ENCODE measurements around the gene SPON1. TPM values are rescaled to one million over a fixed set of nuclear protein-coding genes. Genes with fewer than 3 reads are reported as not detected.
"Not testable (repeated sequence)": the region's sequence is repeated elsewhere in the genome, so short reads cannot be mapped to it uniquely, and the experiment has no call there.

The SPON1 gene
- total RNA-seq, 1 donor from 2014 or later, result 0.76 TPM

DNA sequence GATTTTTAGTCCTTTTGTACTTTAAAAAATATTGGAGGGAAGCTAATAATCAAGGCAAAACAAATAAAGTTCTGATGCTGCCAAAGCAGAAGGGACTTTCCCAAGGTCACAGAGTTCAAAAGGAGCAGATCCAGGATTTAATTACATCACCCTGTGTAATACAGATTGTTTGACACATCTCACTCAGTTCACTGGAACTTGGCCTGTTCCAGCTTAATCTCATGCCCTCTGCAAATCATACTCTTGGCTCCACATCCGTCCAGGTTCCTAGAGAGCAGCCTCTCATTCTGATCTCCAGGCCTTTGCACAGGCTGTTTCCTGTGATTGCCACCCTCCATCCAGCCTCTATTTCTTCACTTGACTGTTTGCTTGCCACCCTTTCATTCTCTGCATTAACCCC is 151.7 kb downstream of the SPON1 start:
- intact Hi-C loops (cut with micrococcal nuclease), result no loop called here

DNA sequence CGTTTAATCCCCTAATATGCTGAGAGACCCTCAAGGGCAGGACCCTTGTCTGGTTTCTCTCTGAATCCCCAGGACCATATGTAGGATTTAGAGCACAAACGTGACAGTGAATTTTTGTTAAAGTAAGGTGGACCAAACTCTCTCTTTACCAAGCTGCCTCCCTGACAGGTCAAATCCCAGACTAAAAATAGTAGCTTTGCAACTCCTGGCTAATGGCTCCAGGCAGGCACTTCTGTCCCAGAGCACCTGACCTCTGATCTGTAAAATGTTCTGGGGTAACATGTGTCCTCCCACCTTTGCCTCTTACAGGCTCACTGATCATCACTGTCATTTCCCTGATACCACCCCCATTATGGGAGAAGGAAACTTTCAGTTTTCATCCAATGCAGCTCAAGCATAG is 152.3 kb downstream of the SPON1 start:
- intact Hi-C loops (cut with micrococcal nuclease), result no loop called here

DNA sequence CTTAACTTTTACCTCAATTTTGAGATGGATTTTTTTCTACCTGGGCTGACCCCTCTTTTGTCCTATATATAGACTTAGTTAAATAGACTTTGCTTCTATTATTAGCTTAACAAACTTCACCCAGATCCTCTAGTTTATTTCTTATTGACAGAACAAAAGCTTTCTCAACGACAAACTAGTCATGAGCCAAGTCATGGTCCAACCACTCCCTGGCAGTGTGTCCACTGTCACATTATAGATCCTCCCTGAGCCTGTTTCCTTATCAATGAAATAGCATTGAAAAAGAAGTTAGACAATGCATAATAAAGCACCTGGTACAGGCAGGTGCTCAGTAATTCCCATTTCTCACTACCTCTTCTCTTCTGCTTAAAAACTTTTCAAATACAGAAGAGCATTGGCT is 155.1 kb downstream of the SPON1 start:
- intact Hi-C loops (cut with micrococcal nuclease), result no loop called here

DNA sequence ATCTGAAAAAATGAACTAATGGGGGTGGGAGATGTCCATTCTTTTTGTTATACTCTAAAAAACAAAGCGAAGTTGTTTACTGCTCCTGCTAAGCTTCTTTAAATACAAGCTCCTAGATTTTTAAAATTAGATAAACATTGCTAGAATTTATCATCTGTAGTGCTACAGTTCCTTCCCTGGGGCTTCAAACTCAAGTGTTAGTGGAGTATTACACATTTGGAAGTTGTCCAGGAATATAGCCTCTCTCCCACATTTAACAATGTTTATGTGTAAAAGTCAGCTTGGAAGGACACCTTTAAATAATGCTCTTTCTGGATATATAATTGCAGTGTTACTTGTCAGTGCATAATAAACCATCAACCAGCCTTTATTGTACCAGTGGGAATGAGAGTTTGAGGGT is 155.5 kb downstream of the SPON1 start:
- intact Hi-C loops (cut with micrococcal nuclease), result no loop called here

DNA sequence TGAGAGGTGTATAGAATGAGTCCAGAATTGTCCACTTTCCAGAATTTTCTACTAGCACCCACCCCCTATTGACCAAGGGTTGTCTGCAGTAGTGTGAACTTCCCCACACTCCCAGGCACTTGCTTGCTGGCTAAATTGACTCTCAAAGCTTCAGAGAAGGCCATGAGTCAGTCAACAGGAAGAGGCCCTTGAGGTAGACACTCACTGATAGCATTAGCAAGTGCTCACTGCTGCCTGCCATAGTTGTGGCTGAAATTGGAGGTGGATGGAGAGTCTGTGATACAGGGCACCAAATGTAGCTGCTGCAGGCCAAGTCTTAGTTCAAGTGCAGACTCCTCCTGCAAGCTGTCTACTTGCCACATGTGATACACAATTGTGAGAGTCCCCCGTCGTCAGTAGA is 156.8 kb downstream of the SPON1 start:
- intact Hi-C loops (cut with micrococcal nuclease), result no loop called here

DNA sequence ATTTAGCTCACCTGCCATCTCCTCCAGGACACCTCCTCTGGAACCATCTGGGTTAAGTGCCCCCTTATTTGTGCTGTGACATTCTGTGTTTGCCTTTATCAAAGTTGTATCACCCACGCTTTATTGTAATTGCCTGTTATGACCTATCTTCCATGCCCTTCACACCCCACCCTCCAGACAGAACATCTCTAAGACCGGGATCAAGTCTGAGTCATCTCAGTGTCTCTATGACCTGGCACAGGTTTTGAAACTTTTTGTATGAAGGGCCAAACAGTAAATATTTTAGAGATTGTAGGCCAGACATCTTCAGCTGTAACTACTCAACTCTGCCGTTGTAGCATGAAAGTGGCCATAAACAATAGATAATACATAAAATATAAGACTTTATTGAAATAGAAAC is 161.8 kb downstream of the SPON1 start:
- intact Hi-C loops (cut with micrococcal nuclease), result no loop called here

DNA sequence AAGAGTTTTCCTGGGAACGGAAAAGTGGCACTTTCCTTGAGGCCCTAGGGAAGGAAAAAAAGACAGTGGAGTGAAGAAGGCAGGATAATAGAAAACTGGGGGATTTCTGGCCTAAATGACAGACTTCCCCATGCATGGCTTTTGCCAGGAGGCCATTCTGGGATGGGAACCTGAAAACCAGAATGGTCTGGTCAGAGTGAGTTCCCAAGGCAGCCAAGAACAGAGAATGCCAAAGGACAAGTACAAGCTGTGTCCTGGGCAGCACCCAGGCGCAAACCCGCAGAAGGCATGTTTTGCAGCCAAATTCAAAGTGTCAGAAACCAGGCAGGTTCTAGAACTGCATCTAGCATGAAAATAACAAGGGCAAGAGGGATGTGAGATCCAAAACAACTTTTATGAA is 162.4 kb downstream of the SPON1 start:
- intact Hi-C loops (cut with micrococcal nuclease), result no loop called here

DNA sequence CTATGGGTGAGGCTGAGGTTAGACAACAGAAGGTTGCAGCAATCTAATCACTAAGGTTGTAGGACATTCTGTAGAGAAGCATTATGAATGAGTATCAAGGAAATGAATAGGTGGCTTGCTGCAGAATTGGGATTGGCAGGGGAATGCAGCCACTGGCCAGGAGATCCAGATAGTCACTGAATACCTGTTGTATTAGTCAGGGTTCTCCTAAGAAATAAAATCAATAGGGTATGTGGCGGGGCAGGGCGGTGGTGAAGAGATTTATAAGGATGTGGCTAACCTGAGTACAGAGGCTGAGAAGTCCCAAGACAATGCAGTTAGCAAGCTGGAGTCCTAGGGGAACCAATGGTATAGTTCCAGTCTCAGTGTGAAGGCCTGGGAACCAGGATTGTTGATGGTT is 163.0 kb downstream of the SPON1 start:
- intact Hi-C loops (cut with micrococcal nuclease), result no loop called here

DNA sequence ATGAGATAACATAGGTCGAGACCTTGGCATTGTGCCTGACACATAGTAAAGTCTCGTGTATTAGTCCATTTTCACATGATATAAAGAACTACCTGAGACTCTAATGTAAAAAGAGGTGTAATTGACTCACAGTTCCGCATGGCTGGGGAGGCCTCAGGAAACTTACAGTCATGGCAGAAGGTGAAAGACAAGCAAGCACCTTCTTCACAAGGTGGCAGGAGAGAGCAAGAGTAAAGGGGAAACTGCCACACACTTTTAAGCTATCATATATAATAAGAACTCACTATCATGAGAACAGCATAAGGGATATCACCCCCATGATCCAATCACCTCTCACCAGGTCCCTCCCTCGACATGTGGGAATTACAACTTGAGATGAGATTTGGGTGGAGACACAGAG is 165.2 kb downstream of the SPON1 start:
- intact Hi-C loops (cut with micrococcal nuclease), result no loop called here

DNA sequence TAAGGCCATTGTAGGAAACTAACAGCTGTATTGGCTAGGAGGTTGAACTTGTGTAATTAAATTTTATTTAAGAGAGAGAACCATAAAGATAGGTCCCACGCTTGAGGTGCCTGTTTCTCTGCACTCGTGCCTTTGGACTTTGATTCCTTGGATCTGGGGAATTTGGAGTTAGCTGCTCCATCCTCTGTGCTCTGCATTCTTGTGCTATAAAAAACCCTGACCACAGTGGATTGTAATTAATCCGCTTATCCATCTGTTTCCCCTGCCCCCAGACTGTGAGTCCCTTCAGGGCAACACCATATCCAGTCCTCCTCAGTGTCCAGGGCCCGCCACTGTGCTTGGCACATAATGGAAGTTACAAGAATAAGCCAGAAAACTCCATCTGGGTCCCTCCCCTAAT is 169.8 kb downstream of the SPON1 start:
- intact Hi-C loops (cut with micrococcal nuclease), result no loop called here

DNA sequence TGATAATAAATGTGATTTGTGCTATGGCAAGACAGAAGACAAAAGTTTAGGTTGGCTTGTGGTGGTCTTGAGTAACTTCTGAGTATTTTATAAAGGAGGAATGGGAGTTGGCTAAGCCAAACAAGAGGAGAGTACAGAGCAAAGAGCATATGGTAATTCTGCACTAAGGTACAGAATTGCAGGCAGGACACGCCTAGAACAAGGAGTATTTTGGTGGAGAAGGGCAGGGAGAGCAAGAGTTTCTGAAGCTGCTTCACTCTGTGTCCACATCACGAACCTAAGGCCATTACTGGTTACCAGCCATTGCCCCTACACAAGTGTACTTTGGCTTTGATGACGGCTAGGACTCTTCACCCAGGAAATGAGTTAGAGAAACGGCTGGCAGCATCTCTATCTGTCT is 170.9 kb downstream of the SPON1 start:
- intact Hi-C loops (cut with micrococcal nuclease), result no loop called here

DNA sequence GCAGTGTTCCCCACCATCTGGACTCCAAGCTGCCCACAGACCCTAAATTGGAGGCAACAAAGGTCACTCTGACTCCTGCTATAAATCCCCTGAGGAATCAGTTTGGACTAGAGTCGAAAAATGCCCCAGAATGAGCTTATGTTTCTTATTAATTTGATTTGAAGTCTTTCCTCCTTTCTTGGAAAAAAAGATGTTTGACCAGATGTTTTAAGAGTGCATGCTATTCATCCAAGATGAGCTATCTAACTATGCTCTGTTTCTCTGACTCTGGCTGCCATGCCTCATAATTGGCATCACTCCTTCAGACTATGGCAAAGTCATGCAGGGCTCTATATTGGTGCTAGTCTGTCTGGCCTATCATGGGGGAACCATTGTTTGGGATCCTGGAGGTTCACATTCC is 174.0 kb downstream of the SPON1 start:
- intact Hi-C loops (cut with micrococcal nuclease), result no loop called here

DNA sequence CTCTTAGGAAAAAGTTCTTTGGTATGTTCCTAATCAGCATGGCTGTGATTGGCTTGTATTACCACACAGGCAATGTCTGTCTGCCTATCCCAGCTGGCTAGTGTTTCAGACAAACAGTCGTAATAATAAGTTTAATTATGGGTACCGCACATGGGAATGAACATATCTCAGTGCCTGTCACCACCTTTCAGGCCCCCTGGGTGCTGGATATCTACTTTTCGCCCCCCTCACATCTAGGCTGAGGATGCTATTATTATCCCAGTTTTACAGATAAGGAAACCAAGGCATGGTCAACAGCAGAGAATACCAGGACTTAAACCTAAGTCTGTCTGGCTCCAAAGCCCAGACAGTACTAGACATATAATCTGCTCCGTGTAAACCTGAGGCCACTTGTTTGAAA is 174.8 kb downstream of the SPON1 start:
- intact Hi-C loops (cut with micrococcal nuclease), result no loop called here

DNA sequence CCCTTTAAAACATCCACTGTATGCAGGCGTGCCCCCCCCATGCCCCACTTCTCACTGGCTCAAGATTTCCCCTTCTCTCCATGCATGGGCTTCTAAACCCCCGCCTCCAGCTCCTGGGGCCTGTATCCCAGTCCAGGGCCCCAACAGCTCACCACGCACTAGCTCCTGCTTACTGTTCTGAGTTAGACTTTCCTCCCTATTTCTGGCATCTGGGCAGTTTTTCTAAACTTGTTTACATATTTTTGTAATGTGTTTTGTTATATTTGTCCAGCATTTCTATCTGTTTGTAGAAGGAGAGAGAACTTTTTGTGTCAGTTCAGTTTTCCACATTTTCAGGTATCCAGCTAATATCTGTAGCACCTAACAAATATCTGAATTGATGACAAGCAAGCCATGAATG is 178.5 kb downstream of the SPON1 start:
- intact Hi-C loops (cut with micrococcal nuclease), result no loop called here

DNA sequence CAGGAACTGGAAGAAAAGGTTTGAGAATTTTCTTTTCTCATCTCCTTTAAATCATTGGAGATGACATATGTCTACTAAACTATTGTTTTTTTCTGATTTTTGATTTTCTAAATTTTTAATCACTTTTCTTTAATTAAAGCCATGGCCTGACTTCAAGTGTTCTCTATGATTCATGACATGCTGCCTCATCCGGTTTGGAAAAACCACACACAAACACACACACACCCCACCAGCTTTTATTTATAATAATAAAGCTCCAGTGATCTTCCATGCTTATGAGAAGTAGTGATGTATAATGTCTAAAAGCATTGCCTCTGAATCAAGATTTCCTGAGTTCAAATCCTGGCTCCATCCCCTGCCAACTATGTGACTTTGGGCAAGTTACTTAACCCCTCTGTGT is 179.2 kb downstream of the SPON1 start:
- intact Hi-C loops (cut with micrococcal nuclease), result no loop called here

DNA sequence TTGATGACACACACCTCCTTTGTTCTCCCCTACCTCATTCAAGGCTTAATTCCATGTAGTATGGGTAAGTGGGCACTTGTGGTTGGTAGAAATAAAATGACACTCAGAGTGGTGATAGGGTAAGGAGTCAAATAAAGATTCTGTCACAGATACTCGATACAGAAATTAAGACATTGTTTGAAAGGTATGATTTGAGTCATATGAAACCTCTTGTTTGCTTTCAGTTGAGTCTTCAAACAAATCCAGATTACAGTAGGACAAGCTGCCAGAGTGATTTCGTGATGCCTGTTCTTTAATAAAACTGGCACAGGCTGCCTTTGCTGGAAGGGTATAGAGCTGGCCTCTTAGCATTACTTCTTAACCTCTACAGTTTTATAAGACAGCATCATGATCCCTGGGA is 182.4 kb downstream of the SPON1 start:
- intact Hi-C loops (cut with micrococcal nuclease), result loop anchor here (5.0 kb wide), 1 partner anchor 278 kb away; no protein-coding TSS in a partner anchor

DNA sequence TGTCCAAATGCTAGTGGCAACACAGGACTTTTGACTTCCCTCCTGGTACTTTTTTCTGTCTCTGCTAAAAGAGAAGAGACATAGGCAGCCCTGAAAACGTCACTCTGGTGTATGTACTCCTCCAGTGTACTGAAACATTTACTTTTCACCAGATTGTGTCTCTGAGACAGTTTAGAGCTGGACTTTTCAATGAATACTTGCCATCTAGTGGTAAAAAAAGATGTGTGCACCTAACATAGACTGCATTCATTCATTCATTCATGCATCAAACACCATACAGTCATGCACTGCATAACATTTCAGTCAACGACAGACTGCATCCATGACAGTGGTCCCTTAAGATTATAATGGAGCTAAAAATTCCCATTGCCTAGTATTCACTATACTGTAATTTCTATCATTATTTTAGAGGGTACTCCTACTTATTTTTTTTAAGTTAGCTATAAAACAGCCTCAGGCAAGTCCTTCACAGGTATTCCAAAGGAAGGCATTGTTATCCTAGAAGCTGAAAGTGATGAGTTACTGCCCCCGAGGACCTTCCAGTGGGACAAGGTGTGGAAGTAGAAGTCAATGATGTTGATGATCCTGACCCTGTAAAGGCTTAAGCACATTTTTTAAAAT is 186.2 kb downstream of the SPON1 start:
- intact Hi-C loops (cut with micrococcal nuclease), result loop anchor here (1.0 to 5.0 kb wide), 6 partner anchors 74 to 376 kb away; no protein-coding TSS in a partner anchor

DNA sequence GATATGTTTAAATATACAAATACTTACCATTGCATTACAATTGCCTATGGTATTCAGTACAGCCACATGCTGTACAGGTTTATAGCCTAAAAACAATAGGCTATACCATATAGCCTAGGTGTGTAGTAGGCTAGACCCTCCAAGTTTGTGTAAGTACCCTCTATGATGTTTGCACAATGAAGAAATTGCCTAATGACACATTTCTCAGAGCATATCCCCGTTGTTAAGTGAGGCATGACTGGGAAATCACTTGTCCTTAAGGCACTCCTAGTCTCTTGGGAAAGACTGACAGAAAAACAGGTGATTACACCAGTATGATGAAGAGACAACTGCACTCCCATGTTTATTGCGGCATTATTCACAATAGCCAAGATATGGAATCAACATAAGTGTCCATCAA is 187.2 kb downstream of the SPON1 start:
- intact Hi-C loops (cut with micrococcal nuclease), result loop anchor here (2.0 to 5.0 kb wide), 2 partner anchors 75 to 282 kb away; no protein-coding TSS in a partner anchor

DNA sequence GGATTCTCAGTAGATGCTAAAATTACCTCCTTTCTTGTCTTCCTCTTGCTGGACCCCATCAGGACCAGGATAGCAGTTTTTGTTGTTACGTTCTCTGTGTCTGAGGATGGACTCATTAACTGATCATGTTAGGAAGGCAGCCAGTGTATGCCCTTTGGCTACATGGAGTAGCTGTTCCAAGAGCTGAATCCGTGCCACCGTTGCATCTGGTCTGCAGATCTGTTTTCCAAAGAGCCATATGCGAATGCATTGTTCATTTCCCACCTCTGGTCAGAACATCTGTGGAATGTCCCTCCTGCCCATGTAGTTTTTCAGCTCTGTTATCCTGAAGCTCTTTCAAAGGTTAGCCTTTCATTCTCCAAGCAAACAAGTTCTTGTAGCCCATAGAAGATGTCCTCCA is 188.4 kb downstream of the SPON1 start:
- intact Hi-C loops (cut with micrococcal nuclease), result no loop called here

DNA sequence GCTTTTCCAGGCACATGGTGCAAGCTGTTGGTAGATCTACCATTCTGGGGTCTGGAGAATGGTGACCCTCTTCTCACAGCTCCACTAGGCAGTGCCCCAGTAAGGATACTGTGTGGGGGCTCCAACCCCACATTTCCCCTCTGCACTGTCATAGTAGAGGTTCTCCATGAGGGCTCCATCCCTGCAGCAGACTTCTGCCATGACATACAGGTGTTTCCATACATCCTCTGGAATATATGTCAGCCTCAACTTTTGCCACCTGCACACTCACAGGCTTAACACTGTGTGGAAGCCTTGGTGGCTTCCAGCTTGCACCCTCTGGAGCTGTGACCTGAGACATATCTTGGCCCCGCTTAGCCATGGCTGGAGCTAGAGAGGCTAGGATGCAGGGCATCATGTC is 191.6 kb downstream of the SPON1 start:
- intact Hi-C loops (cut with micrococcal nuclease), result not testable (repeated sequence)

DNA sequence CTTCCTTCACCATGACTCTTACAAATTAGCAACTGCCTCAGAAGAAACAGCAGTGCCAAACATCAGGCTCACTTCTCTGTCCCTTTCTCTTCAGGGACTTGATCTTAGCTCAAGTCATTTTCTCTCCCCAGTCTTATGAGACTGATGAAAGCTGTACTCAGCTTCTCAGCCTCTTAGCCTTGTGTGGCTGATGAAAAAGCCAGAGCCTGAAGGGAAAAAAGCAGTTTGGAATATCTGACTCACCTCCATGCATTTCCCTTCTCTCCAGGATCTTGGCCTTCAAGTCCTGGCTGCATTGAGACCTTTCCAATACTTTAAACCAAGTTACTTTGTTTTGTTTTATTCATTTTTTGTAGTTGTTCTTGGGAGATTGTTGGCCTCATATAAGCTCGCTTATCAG is 195.9 kb downstream of the SPON1 start:
- intact Hi-C loops (cut with micrococcal nuclease), result no loop called here

DNA sequence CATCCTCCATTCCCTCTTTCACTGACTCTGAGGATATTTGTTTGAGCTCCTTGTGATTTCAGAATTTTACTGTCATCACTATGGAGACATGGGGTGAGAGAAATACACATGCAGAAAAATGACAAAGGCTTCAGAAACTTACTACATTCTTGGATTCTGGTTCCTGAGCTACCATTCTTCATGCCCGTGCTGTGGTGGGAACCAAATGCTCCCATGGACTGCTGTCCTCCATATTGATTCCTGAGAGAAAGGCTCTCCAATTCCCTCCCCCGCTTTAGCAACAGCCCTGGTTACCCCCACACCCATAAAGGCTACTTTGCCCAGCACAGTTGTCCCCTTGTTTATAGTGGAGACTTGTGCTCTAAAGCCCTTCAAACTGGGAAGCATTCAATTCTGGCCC is 201.1 kb downstream of the SPON1 start:
- intact Hi-C loops (cut with micrococcal nuclease), result no loop called here

DNA sequence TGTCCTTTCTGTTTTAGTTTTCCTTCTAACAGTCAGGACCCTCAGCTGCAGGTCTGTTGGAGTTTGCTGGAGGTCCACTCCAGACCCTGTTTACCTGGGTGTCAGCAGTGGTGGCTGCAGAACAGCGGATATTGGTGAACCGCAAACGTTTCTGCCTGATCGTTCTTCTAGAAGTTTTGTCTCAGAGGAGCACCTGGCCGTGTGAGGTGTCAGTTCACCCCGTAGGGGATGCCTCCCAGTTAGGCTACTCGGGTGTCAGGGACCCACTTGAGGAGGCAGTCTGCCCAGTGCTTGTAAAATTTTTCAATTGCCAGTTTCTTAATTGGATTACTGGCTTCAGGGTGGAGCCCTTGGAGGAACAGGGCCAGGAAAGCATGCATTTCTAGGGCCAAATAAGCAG is 211.2 kb downstream of the SPON1 start:
- intact Hi-C loops (cut with micrococcal nuclease), result not testable (repeated sequence)

Measured in T-helper 1 cell treated with Interleukin-12 subunit alpha and Interleukin-12 subunit beta and Interleukin-4 antibody, amounts not matched to agents 30 ng/mL and 1 ng/mL, for 36 hours (primary cell).